Tibial nerve (tissue), 4 donors: Measurements from ENCODE around the gene BICDL2. TPM values are rescaled to one million over a fixed set of nuclear protein-coding genes. Genes with fewer than 3 reads are reported as not detected.

Source experiments
- DNase-seq, 2 donors: peaks; one replicate each; pipeline ENCODE4 v3.0.0-alpha.2; 2019; ENCODE audit warnings: low spot score in 2 of 2
- H3K27ac ChIP-seq, 4 donors: fragments of 200-600 bp; sonication (generic) in 3 of 4; one replicate each; pipeline ENCODE4 v1.5.1; 2017 to 2019; ENCODE audit warnings: mild to moderate bottlenecking in 1 of 4
- H3K27me3 ChIP-seq, 2 donors: fragments of 200-600 bp; sonication (generic) in 1 of 2; one replicate each; pipeline versions ENCODE4 v1.5.1 to v1.6.0; 2017 to 2019
- H3K36me3 ChIP-seq, 3 donors: fragments of 200-600 bp; sonication (generic); one replicate each; pipeline ENCODE4 v1.5.1; 2018 to 2019
- H3K4me1 ChIP-seq, 4 donors: fragments of 200-600 bp; sonication (generic) in 3 of 4; one replicate each; pipeline ENCODE4 v1.5.1; 2017 to 2019
- H3K4me3 ChIP-seq, 4 donors: fragments of 200-600 bp; sonication (generic) in 3 of 4; one replicate each; pipeline ENCODE4 v1.5.1; 2017 to 2019; ENCODE audit warnings: mild to moderate bottlenecking in 1 of 4, moderate library complexity in 1 of 4
- H3K9me3 ChIP-seq, 4 donors: fragments of 200-600 bp; sonication (generic) in 3 of 4; one replicate each; pipeline ENCODE4 v1.5.1; 2017 to 2019
- EP300 ChIP-seq, 2 donors: sonication (generic); formaldehyde crosslinking; IDR thresholded peaks; one replicate each; pipeline ENCODE4 v1.6.1; 2017; ENCODE audit warnings: antibody characterized with exemption in 2 of 2, mild to moderate bottlenecking in 1 of 2
- POLR2A ChIP-seq, 2 donors: fragments of 450-650 bp; IDR thresholded peaks; one replicate each; pipeline ENCODE4 v1.6.1; 2017; ENCODE audit warnings: antibody characterized with exemption in 2 of 2, mild to moderate bottlenecking in 2 of 2, moderate library complexity in 2 of 2
- WGBS, 2 donors: methylation state at CpG; one replicate each; pipeline ENCODE4 v1.1.5; 2018; 5-methylcytosine and 5-hydroxymethylcytosine counted together
- total RNA-seq, 4 donors: library from RNA; depleted of rRNA; stranded (reverse); fragments of >200 nt; gene quantifications; one replicate each; pipeline ENCODE4 v1.1.0, GENCODE V29; 2016
- TF ChIP-seq, protein P1 (sequence below), 5 experiments: fragments of 200-600 bp in 3 of 5; fragments of 450-650 bp in 2 of 5; sonication (generic) in 3 of 5; IDR thresholded peaks; one replicate each; pipeline ENCODE4 v1.5.1; 2016 to 2019; ENCODE audit warnings: antibody characterized with exemption in 5 of 5, mild to moderate bottlenecking in 3 of 5, moderate library complexity in 2 of 5

Gene BICDL2
- total RNA-seq, 4 donors from 2014 or later = not detected

GRCh38 chr16:3020604-3021448 is 15.9 kb downstream of the BICDL2 start:
- Histone ChIP-seq H3K4me3 (peak overlapping the region; percentile 42 to 65 (median 63)), H3K9me3 (no peaks in the 10 kb centered on the region), H3K4me1 (peaks cover 0 to 67% (median 31%) of the 10 kb centered on the region in 4 donors), H3K27me3 (peaks cover 0 to 23% of the 10 kb centered on the region in 2 donors), H3K27ac (peak overlapping the region; percentile 78 to 99 (median 95)), H3K36me3 (peaks cover 0 to 6% (median 0%) of the 10 kb centered on the region in 3 donors)
- TF ChIP-seq, protein P1, sequence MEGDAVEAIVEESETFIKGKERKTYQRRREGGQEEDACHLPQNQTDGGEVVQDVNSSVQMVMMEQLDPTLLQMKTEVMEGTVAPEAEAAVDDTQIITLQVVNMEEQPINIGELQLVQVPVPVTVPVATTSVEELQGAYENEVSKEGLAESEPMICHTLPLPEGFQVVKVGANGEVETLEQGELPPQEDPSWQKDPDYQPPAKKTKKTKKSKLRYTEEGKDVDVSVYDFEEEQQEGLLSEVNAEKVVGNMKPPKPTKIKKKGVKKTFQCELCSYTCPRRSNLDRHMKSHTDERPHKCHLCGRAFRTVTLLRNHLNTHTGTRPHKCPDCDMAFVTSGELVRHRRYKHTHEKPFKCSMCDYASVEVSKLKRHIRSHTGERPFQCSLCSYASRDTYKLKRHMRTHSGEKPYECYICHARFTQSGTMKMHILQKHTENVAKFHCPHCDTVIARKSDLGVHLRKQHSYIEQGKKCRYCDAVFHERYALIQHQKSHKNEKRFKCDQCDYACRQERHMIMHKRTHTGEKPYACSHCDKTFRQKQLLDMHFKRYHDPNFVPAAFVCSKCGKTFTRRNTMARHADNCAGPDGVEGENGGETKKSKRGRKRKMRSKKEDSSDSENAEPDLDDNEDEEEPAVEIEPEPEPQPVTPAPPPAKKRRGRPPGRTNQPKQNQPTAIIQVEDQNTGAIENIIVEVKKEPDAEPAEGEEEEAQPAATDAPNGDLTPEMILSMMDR (IDR thresholded peaks at IDR 0.05) = no peak
- peak; percentile 15 to 69 for TF ChIP-seq EP300 (IDR thresholded peaks at IDR 0.05)
- TF ChIP-seq POLR2A (IDR thresholded peaks at IDR 0.05) = no peak
- WGBS, 2 donors = 0 to 1% methylated on average over 25 to 30 of the region's 57 CpGs
- peak; percentile 27 to 33 for DNase-seq

- Histone ChIP-seq H3K4me1 (peaks cover 0 to 64% (median 31%) of the 10 kb centered on the region in 4 donors), H3K27ac (peak within 1 kb of the TSS; percentile 78 to 99 (median 95)), H3K4me3 (peak within 1 kb of the TSS; percentile 42 to 65 (median 63)), H3K9me3 (no peaks in the 10 kb centered on the region), H3K27me3 (peaks cover 0 to 23% of the 10 kb centered on the region in 2 donors), H3K36me3 (no peaks in the 10 kb centered on the region)
- TF ChIP-seq, protein P1 (IDR thresholded peaks at IDR 0.05) = peak in 2 of 5 experiments; percentile 44 to 45
- TF ChIP-seq EP300 (IDR thresholded peaks at IDR 0.05) (no peak), POLR2A (IDR thresholded peaks at IDR 0.05) (peak; percentile 75 to 82)
- WGBS, 2 donors = 1 to 3% methylated on average over 6 to 19 of the region's 49 CpGs
- DNase-seq = peak; percentile 42 to 47
Observed at GRCh38 chr16:3020247-3020603, 16.5 kb downstream of the BICDL2 start, which contains the start of gene TNFRSF12A. Gene TNFRSF12A, plus strand, starts transcription at chr16:3020368. Its CDS starts 30 bp downstream, at chr16:3020398.

GRCh38 chr16:3019594-3020246 is 17.0 kb downstream of the BICDL2 start:
- H3K4me3 ChIP-seq = peak overlapping the region; percentile 42 to 65 (median 63)
- no peak for DNase-seq
- 41 to 45% methylated on average over 29 to 35 of the region's 40 CpGs for WGBS, 2 donors

DNA sequence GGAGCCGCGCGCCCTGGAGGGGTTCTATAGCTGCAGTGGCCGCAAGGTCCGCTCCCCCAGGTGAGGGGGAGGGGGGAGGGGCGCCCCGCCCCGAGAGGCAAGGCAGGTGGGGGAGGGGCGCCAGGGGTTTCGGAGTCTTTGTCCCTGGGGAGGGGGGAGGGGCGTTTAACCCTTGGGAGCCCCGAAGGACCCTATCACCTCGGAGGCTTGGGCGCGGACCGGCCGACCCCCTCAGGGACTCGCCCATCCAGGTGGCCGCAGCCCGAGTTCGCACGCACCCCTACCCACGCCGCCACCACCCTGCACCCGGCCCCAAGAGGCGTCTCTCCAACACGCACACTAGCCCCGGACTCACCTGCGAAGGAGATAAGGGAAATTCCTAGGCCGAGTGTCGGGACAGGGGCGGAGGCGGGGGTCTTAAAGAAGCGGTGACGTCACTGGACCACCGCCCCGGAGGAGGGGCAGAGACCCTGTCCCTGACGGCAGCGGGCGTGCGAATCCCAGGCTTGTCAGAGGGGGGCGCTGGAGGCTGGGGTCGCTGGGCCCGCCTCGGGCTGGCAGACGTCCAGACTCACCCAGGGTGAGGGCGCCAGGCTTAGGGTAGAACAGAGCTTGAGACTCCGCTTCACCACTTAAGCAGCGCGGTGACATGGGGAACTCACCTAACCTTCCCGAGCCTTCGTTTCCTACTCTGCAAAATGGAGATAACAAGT is 18.8 kb downstream of the BICDL2 start, which contains the start of gene CLDN6:
Gene CLDN6 (minus strand): TSS at position 390 of the 713 bp plus-strand sequence. CDS start 2,162 bp downstream, outside the sequence.
- H3K4me3 ChIP-seq = no peak within 1 kb of the TSS
- TF ChIP-seq, protein P1 (IDR thresholded peaks at IDR 0.05) = no peak
- TF ChIP-seq POLR2A (IDR thresholded peaks at IDR 0.05) (no peak), EP300 (IDR thresholded peaks at IDR 0.05) (no peak)
- H3K27me3 ChIP-seq = peaks cover 0 to 38% of the 10 kb centered on the region in 2 donors
- no peak for DNase-seq
- H3K9me3 ChIP-seq = no peaks in the 10 kb centered on the region
- no peak within 1 kb of the TSS for H3K27ac ChIP-seq
- H3K36me3 ChIP-seq = no peaks in the 10 kb centered on the region
- H3K4me1 ChIP-seq = peaks cover 0 to 46% (median 24%) of the 10 kb centered on the region in 4 donors
- 5 to 11% methylated on average over 12 to 52 of the region's 52 CpGs for WGBS, 2 donors

More at GRCh38 chr16:3019594-3020246, 17.0 kb downstream of the BICDL2 start:
- H3K27ac ChIP-seq = peak overlapping the region in 1 of 4 donors; percentile 97
- H3K9me3 ChIP-seq = no peaks in the 10 kb centered on the region
- H3K27me3 ChIP-seq = peaks cover 0 to 23% of the 10 kb centered on the region in 2 donors
- TF ChIP-seq EP300 (IDR thresholded peaks at IDR 0.05) (no peak), POLR2A (IDR thresholded peaks at IDR 0.05) (no peak)
- TF ChIP-seq, protein P1 (IDR thresholded peaks at IDR 0.05) = no peak
- H3K4me1 ChIP-seq = peaks cover 0 to 59% (median 31%) of the 10 kb centered on the region in 4 donors
- H3K36me3 ChIP-seq = no peaks in the 10 kb centered on the region
